H1 (cell line): ENCODE results near the gene CERT1. TPM values are rescaled to one million over a fixed set of nuclear protein-coding genes. Genes with fewer than 3 reads are reported as not detected.

Source experiments
- CTCF ChIA-PET: fragments of 300-600 bp; sonication (Branson Sonifier 250); formaldehyde crosslinking; loops from one replicate; lab custom pipeline; 2021; ENCODE audit not compliant: partially characterized antibody; lab: Charles Lee
- POLR2A ChIA-PET: fragments of 300-600 bp; sonication (Branson Sonifier 250); formaldehyde crosslinking; loops from one replicate; lab custom pipeline; 2021; ENCODE audit warnings: inconsistent platforms; ENCODE audit not compliant: partially characterized antibody; lab: Charles Lee
- DNase-seq, 2 experiments: peaks; one replicate each; pipeline versions ENCODE4 v3.0.0 to v3.0.0-alpha.2; 2010 to 2022; ENCODE audit warnings: low spot score in 2 of 2, low read depth in 1 of 2, mixed read lengths in 1 of 2
- FAIRE-seq: peaks from 2 replicates; lab custom pipeline; 2011; peaks lifted over from hg19 to GRCh38; lab: Jason Lieb, UNC
- H2AFZ ChIP-seq: 2 replicates; pipeline ENCODE4 v1.8.1; 2012; ENCODE audit warnings: low read length, inconsistent platforms
- H2AK5ac ChIP-seq: 2 replicates; pipeline ENCODE4 v1.6.1; 2013; ENCODE audit warnings: low read depth, low read length
- H2BK120ac ChIP-seq: replicated peaks from 2 replicates; pipeline ENCODE3; 2013; ENCODE audit warnings: low read depth, low read length, inconsistent platforms
- H2BK12ac ChIP-seq: 2 replicates; pipeline ENCODE4 v1.6.1; 2013; ENCODE audit warnings: low read depth, low read length
- H2BK15ac ChIP-seq: 2 replicates; pipeline ENCODE4 v1.6.1; 2013; ENCODE audit warnings: low read length
- H2BK20ac ChIP-seq: 2 replicates; pipeline ENCODE4 v1.6.1; 2013; ENCODE audit warnings: low read length
- H2BK5ac ChIP-seq: 2 replicates; pipeline ENCODE4 v1.6.1; 2013; ENCODE audit warnings: low read depth, low read length
- H3K14ac ChIP-seq: 2 replicates; pipeline ENCODE4 v1.6.1; 2013; ENCODE audit warnings: inconsistent platforms; ENCODE audit not compliant: insufficient read length
- H3K18ac ChIP-seq: 2 replicates; pipeline ENCODE4 v1.6.1; 2013; ENCODE audit warnings: low read length; ENCODE audit errors: extremely low read depth
- H3K23ac ChIP-seq: 2 replicates; pipeline ENCODE4 v1.6.1; 2013; ENCODE audit warnings: inconsistent platforms; ENCODE audit not compliant: insufficient read length
- H3K23me2 ChIP-seq: 2 replicates; pipeline ENCODE4 v1.6.1; 2013; ENCODE audit warnings: low read depth, low read length
- H3K27ac ChIP-seq: 2 replicates; pipeline ENCODE4 v1.6.1; 2011; ENCODE audit warnings: low read depth, low read length, inconsistent platforms
- H3K27me3 ChIP-seq, 4 experiments: replicated peaks in 1 of 4; 1 replicate in 1 of 4; 2 replicates in 3 of 4; pipeline versions ENCODE4 v1.6.1 to v1.8.1; 2011 to 2013; ENCODE audit warnings: low read length in 3 of 4, mild to moderate bottlenecking in 3 of 4, inconsistent platforms in 2 of 4, mixed read lengths in 2 of 4, moderate library complexity in 1 of 4; ENCODE audit not compliant: control insufficient read depth in 3 of 4, insufficient read depth in 3 of 4; ENCODE audit errors: extremely low read depth in 1 of 4
- H3K36me3 ChIP-seq, 4 experiments: 2 replicates each; pipeline versions ENCODE4 v1.6.1 to v1.8.1; 2011 to 2013; ENCODE audit warnings: mild to moderate bottlenecking in 4 of 4, low read length in 3 of 4, moderate library complexity in 2 of 4, control low read depth in 1 of 4, inconsistent platforms in 1 of 4; ENCODE audit not compliant: insufficient read depth in 4 of 4, control insufficient read depth in 2 of 4
- H3K4ac ChIP-seq: replicated peaks from 2 replicates; pipeline ENCODE3; 2013; ENCODE audit warnings: low read length, low read depth, mixed read lengths, inconsistent platforms; ENCODE audit not compliant: insufficient read length
- H3K4me1 ChIP-seq, 4 experiments: replicated peaks in 1 of 4; 1 replicate in 1 of 4; 2 replicates in 3 of 4; pipeline versions ENCODE4 v1.6.1 to v1.8.1; 2011 to 2013; ENCODE audit warnings: low read length in 3 of 4, inconsistent platforms in 2 of 4, mixed read lengths in 1 of 4; ENCODE audit not compliant: insufficient read depth in 4 of 4, control insufficient read depth in 3 of 4
- H3K4me2 ChIP-seq, 2 experiments: 2 replicates each; pipeline versions ENCODE4 v1.6.1 to v1.8.1; 2011 to 2013; ENCODE audit warnings: low read depth in 2 of 2, low read length in 2 of 2, control low read depth in 1 of 2, inconsistent platforms in 1 of 2, mild to moderate bottlenecking in 1 of 2; ENCODE audit not compliant: insufficient read depth in 1 of 2
- H3K4me3 ChIP-seq, 4 experiments: fragments of 200-600, 300-600 bp in 1 of 4; sonication (generic), shearing (Covaris generic), sonication (Bioruptor Twin) in 1 of 4; 2 replicates each; pipeline versions ENCODE4 v1.5.1 to v1.8.1; 2011 to 2016; ENCODE audit warnings: low read length in 4 of 4, low read depth in 3 of 4, control low read depth in 2 of 4, inconsistent platforms in 2 of 4, mild to moderate bottlenecking in 2 of 4, mixed read lengths in 1 of 4, moderate library complexity in 1 of 4; ENCODE audit not compliant: insufficient read depth in 2 of 4; ENCODE audit errors: extremely low read depth in 1 of 4
- H3K56ac ChIP-seq: replicated peaks from 2 replicates; pipeline ENCODE3; 2013; ENCODE audit warnings: low read depth, mild to moderate bottlenecking, mixed read lengths, low read length, inconsistent platforms; ENCODE audit not compliant: insufficient read length
- H3K79me1 ChIP-seq: 2 replicates; pipeline ENCODE4 v1.6.1; 2013; ENCODE audit warnings: low read depth, low read length, control low read depth
- H3K79me2 ChIP-seq, 2 experiments: 2 replicates each; pipeline versions ENCODE4 v1.6.1 to v1.8.1; 2012 to 2013; ENCODE audit warnings: low read length in 2 of 2, mild to moderate bottlenecking in 2 of 2, inconsistent platforms in 1 of 2; ENCODE audit not compliant: insufficient read depth in 2 of 2, control insufficient read depth in 1 of 2
- H3K9ac ChIP-seq, 4 experiments: replicated peaks in 1 of 4; 1 replicate in 1 of 4; 2 replicates in 3 of 4; pipeline versions ENCODE4 v1.6.1 to v1.8.1; 2011 to 2013; ENCODE audit warnings: low read depth in 3 of 4, low read length in 3 of 4, control low read depth in 2 of 4, mild to moderate bottlenecking in 2 of 4, moderate library complexity in 2 of 4, inconsistent platforms in 1 of 4; ENCODE audit errors: extremely low read depth in 1 of 4
- H3K9me3 ChIP-seq, 2 experiments: 2 replicates each; pipeline versions ENCODE4 v1.6.1 to v1.8.1; 2012 to 2013; ENCODE audit warnings: mild to moderate bottlenecking in 2 of 2, moderate library complexity in 2 of 2, control low read depth in 1 of 2, inconsistent platforms in 1 of 2, low read depth in 1 of 2, low read length in 1 of 2, mixed read lengths in 1 of 2; ENCODE audit not compliant: insufficient read depth in 2 of 2
- H4K20me1 ChIP-seq, 2 experiments: replicated peaks in 1 of 2; 2 replicates each; pipeline versions ENCODE3 to v1.8.1; 2011 to 2013; ENCODE audit warnings: inconsistent platforms in 2 of 2, low read length in 2 of 2, mild to moderate bottlenecking in 1 of 2; ENCODE audit not compliant: insufficient read depth in 2 of 2, control insufficient read depth in 1 of 2
- H4K5ac ChIP-seq: 2 replicates; pipeline ENCODE4 v1.6.1; 2013; ENCODE audit warnings: low read length, low read depth, mixed read lengths, inconsistent platforms; ENCODE audit not compliant: insufficient read length
- H4K8ac ChIP-seq: 2 replicates; pipeline ENCODE4 v1.8.0; 2013; ENCODE audit warnings: mild to moderate bottlenecking, moderate library complexity, low read length, inconsistent platforms; ENCODE audit not compliant: insufficient read depth; ENCODE audit errors: extremely low read depth
- H4K91ac ChIP-seq: replicated peaks from 2 replicates; pipeline ENCODE3; 2013; ENCODE audit warnings: low read length, mixed read lengths, inconsistent platforms; ENCODE audit not compliant: insufficient read length
- CEBPB ChIP-seq: IDR thresholded peaks from 2 replicates; pipeline ENCODE4 v1.6.1; 2012; ENCODE audit warnings: low read depth, low read length
- CHD2 ChIP-seq: IDR thresholded peaks from 2 replicates; pipeline ENCODE4 v1.6.1; 2012; ENCODE audit warnings: low read length, improper control_type of control experiment
- CREB1 ChIP-seq: IDR thresholded peaks from 2 replicates; pipeline ENCODE4 v1.6.1; 2012; ENCODE audit warnings: inconsistent platforms
- E2F6 ChIP-seq: IDR thresholded peaks from 2 replicates; pipeline ENCODE4 v1.6.1; 2012; ENCODE audit warnings: inconsistent platforms
- EGR1 ChIP-seq: IDR thresholded peaks from 2 replicates; pipeline ENCODE4 v1.6.1; 2011; ENCODE audit warnings: low read depth, low read length, borderline replicate concordance
- HDAC6 ChIP-seq: IDR thresholded peaks from one replicate; pipeline ENCODE4 v1.7.1; 2012; ENCODE audit warnings: low read depth, mild to moderate bottlenecking, inconsistent platforms, low read length, moderate library complexity
- MAX ChIP-seq: IDR thresholded peaks from 2 replicates; pipeline ENCODE4 v1.6.1; 2012; ENCODE audit warnings: inconsistent platforms
- NANOG ChIP-seq: IDR thresholded peaks from 2 replicates; pipeline ENCODE4 v1.6.1; 2011; ENCODE audit warnings: low read length, low read depth, mild to moderate bottlenecking, inconsistent platforms; ENCODE audit not compliant: insufficient read depth, poor library complexity, severe bottlenecking
- POLR2A ChIP-seq, 2 experiments: IDR thresholded peaks; 1 replicate in 1 of 2; 2 replicates in 1 of 2; pipeline ENCODE4 v1.6.1; 2011; ENCODE audit warnings: low read depth in 2 of 2, low read length in 2 of 2, mild to moderate bottlenecking in 2 of 2; ENCODE audit errors: control extremely low read depth in 1 of 2
- POLR2AphosphoS5 ChIP-seq: IDR thresholded peaks from 2 replicates; pipeline ENCODE4 v1.6.1; 2011; ENCODE audit warnings: low read depth, low read length
- SP2 ChIP-seq: IDR thresholded peaks from 2 replicates; pipeline ENCODE4 v1.6.1; 2012; ENCODE audit warnings: mild to moderate bottlenecking, low read length, inconsistent platforms
- TCF12 ChIP-seq: IDR thresholded peaks from 2 replicates; pipeline ENCODE4 v1.6.1; 2011; ENCODE audit warnings: low read depth, mild to moderate bottlenecking, low read length
- TEAD4 ChIP-seq: IDR thresholded peaks from 2 replicates; pipeline ENCODE4 v1.6.1; 2012; ENCODE audit warnings: low read depth, low read length, inconsistent platforms, mixed read lengths
- WGBS, 2 experiments: shearing (Covaris generic) in 1 of 2; methylation state at CpG; one replicate each; pipeline versions ENCODE4 v1.1.6 to v1.1.7; 2013 to 2015; ENCODE audit warnings: low lambda C conversion rate in 2 of 2, mixed read lengths in 2 of 2, inconsistent platforms in 1 of 2, low coverage in 1 of 2, missing lambda C conversion rate in 1 of 2; ENCODE audit not compliant: insufficient replicate concordance in 2 of 2, insufficient coverage in 1 of 2, insufficient read length in 1 of 2; ENCODE audit errors: extremely low coverage in 1 of 2, missing lambda C conversion rate in 1 of 2; 5-methylcytosine and 5-hydroxymethylcytosine counted together
- polyA plus RNA-seq, 7 experiments: library from polyadenylated mRNA; depleted of rRNA in 3 of 7; stranded (reverse) in 5 of 7; unstranded in 2 of 7; fragments of >200 nt in 5 of 7; fragments of 200-250 nt in 2 of 7; gene quantifications; 1 replicate in 5 of 7; 2 replicates in 1 of 7; 4 replicates in 1 of 7; pipeline versions ENCODE4 v1.2.1 to v1.2.3, GENCODE V29; 2011 to 2013; ENCODE audit warnings: missing spikeins in 2 of 7, mixed read lengths in 2 of 7
- total RNA-seq: library from RNA; stranded (reverse); fragmentation: NEBNext Ultra II Directional; extraction: Animal tissue kit (Norgen Biotek cat#: 25700); gene quantifications from 2 replicates; pipeline ENCODE4 v1.2.1, GENCODE V29; 2021
- TF ChIP-seq, protein P1 (sequence below): IDR thresholded peaks from 2 replicates; pipeline ENCODE4 v1.6.1; 2012; ENCODE audit warnings: low read length, inconsistent platforms

CERT1 gene
- total and polyA plus RNA-seq, 2 of the 8 experiments (the other 6 are each of a cell fraction or from before 2014, with no cell fraction given) = 7.8 to 55.3 TPM

GRCh38 chr5:75387806-75388205, 123.6 kb downstream of the CERT1 start:
- H2BK20ac ChIP-seq = no peak overlapping the region
- no peak for TF ChIP-seq E2F6
- TF ChIP-seq CREB1 = no peak
- TF ChIP-seq EGR1 = no peak
- no peak for TF ChIP-seq TCF12
- no peak for TF ChIP-seq MAX
- no peak for TF ChIP-seq NANOG
- TF ChIP-seq, protein P1, sequence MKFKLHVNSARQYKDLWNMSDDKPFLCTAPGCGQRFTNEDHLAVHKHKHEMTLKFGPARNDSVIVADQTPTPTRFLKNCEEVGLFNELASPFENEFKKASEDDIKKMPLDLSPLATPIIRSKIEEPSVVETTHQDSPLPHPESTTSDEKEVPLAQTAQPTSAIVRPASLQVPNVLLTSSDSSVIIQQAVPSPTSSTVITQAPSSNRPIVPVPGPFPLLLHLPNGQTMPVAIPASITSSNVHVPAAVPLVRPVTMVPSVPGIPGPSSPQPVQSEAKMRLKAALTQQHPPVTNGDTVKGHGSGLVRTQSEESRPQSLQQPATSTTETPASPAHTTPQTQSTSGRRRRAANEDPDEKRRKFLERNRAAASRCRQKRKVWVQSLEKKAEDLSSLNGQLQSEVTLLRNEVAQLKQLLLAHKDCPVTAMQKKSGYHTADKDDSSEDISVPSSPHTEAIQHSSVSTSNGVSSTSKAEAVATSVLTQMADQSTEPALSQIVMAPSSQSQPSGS = no peak
- no peak for TF ChIP-seq CEBPB
- no peak for TF ChIP-seq HDAC6
- no peak for TF ChIP-seq CHD2
- no peak for TF ChIP-seq TEAD4
- no peak for TF ChIP-seq POLR2A (IDR thresholded peaks at IDR 0.05; ENCODE audit: control extremely low read depth in 1 of 2, low read depth in 2 of 2, low read length in 2 of 2)
- TF ChIP-seq POLR2AphosphoS5 = no peak
- no peak for TF ChIP-seq SP2

More at GRCh38 chr5:75387806-75388205, 123.6 kb downstream of the CERT1 start:
- no peak overlapping the region for H3K18ac ChIP-seq
- FAIRE-seq = no peak
- no peak overlapping the region for H4K5ac ChIP-seq
- no peak for DNase-seq
- no peak overlapping the region for H3K9ac ChIP-seq
- H3K79me1 ChIP-seq = no peaks in the 10 kb centered on the region
- no peaks in the 10 kb centered on the region for H3K79me2 ChIP-seq
- no peak overlapping the region for H2AFZ ChIP-seq
- no peak overlapping the region for H3K4ac ChIP-seq
- H2BK120ac ChIP-seq = no peak overlapping the region
- ChIA-PET CTCF (no interaction called here), POLR2A (interaction anchor here (0.6 kb wide), 1 partner anchor 327 kb away, joined by 4 read pairs; no protein-coding TSS in a partner anchor)
- no peaks in the 10 kb centered on the region for H4K20me1 ChIP-seq
- no peak overlapping the region for H2BK5ac ChIP-seq
- H3K27me3 ChIP-seq = no peaks in the 10 kb centered on the region
- no peaks in the 10 kb centered on the region for H3K4me1 ChIP-seq
- H3K56ac ChIP-seq = no peak overlapping the region
- peaks cover 0 to 12% (median 1%) of the 10 kb centered on the region in 4 experiments; a peak in 1 of 8 replicates for H3K36me3 ChIP-seq
- H3K4me2 ChIP-seq = no peak overlapping the region
- H3K23ac ChIP-seq = no peak overlapping the region
- no peak overlapping the region for H3K27ac ChIP-seq
- H4K91ac ChIP-seq = no peak overlapping the region
- no peak overlapping the region for H2BK12ac ChIP-seq
- H4K8ac ChIP-seq = no peak overlapping the region
- H2BK15ac ChIP-seq = no peak overlapping the region
- H2AK5ac ChIP-seq = no peak overlapping the region
- no peaks in the 10 kb centered on the region for H3K23me2 ChIP-seq
- 95% methylated on average over 6 of the region's 6 CpGs; no CpG with 5 or more reads in 1 of the 2 experiments for WGBS, 2 experiments
- H3K4me3 ChIP-seq = no peak overlapping the region
- no peaks in the 10 kb centered on the region for H3K9me3 ChIP-seq
- H3K14ac ChIP-seq = no peak overlapping the region
